Lung (tissue), 12 donors: Measurements from ENCODE around the gene C17orf107. TPM values are rescaled to one million over a fixed set of nuclear protein-coding genes. Genes with fewer than 3 reads are reported as not detected.

Experiments used
- ATAC-seq: fragments of 200-7000 bp; cut with Tn5 transposase; one replicate; pipeline ENCODE4 v1.9.1; 2020; ENCODE audit warnings: moderate number of reproducible peaks; ENCODE audit not compliant: insufficient read depth, low FRiP score
- DNase-seq, 3 donors: peaks; one replicate each; pipeline ENCODE4 v3.0.0-alpha.2; 2013 to 2017
- H3K27ac ChIP-seq, 2 donors: one replicate each; pipeline ENCODE4 v1.5.1; 2013; ENCODE audit warnings: mild to moderate bottlenecking in 2 of 2, moderate library complexity in 2 of 2, control low read depth in 1 of 2, inconsistent platforms in 1 of 2, low read depth in 1 of 2, low read length in 1 of 2
- H3K27me3 ChIP-seq, 3 donors: one replicate each; pipeline ENCODE4 v1.5.1; 2013; ENCODE audit warnings: low read length in 2 of 3; ENCODE audit not compliant: control insufficient read depth in 3 of 3, insufficient read depth in 3 of 3
- H3K36me3 ChIP-seq, 4 donors: one replicate each; pipeline ENCODE4 v1.5.1; 2013; ENCODE audit warnings: low read length in 4 of 4, mild to moderate bottlenecking in 1 of 4, moderate library complexity in 1 of 4; ENCODE audit not compliant: control insufficient read depth in 4 of 4, insufficient read depth in 4 of 4
- H3K4me1 ChIP-seq, 5 donors: one replicate each; pipeline ENCODE4 v1.5.1; 2013; ENCODE audit warnings: low read length in 5 of 5, mild to moderate bottlenecking in 2 of 5, moderate library complexity in 1 of 5; ENCODE audit not compliant: control insufficient read depth in 5 of 5, insufficient read depth in 5 of 5
- H3K4me3 ChIP-seq: one replicate; pipeline ENCODE4 v1.5.1; 2013; ENCODE audit warnings: mild to moderate bottlenecking, control low read depth, moderate library complexity
- H3K9ac ChIP-seq, 2 donors: one replicate each; pipeline ENCODE4 v1.5.1; 2013; ENCODE audit warnings: low read length in 2 of 2, control low read depth in 1 of 2; ENCODE audit not compliant: insufficient read depth in 1 of 2
- H3K9me3 ChIP-seq, 4 donors: one replicate each; pipeline ENCODE4 v1.5.1; 2013; ENCODE audit warnings: low read length in 3 of 4, mild to moderate bottlenecking in 1 of 4, moderate library complexity in 1 of 4; ENCODE audit not compliant: control insufficient read depth in 4 of 4, insufficient read depth in 3 of 4
- CTCF ChIP-seq: IDR thresholded peaks from 2 replicates; pipeline ENCODE4 v1.5.1; 2012; ENCODE audit warnings: mild to moderate bottlenecking; ENCODE audit errors: control extremely low read depth, extremely low read depth
- WGBS, 2 donors: extraction: QIAGEN DNeasy Blood & Tissue Kit; methylation state at CpG; one replicate each; pipeline ENCODE4 v1.1.7; 2013; 5-methylcytosine and 5-hydroxymethylcytosine counted together
- polyA plus RNA-seq, 2 donors: library from polyadenylated mRNA; stranded (reverse); fragments of 200-250 nt; gene quantifications; one replicate each; pipeline ENCODE4 v1.2.1, GENCODE V29; 2013
- total RNA-seq, 2 donors: library from RNA; depleted of rRNA in 1 of 2; stranded (reverse); fragments of >200 nt in 1 of 2; gene quantifications; one replicate each; pipeline ENCODE4 v1.2.1, GENCODE V29; 2014 to 2021
- donor health status: control.
- donor health status: control.
- donor health status: Bipolar disorder and iron deficiency.
- donor health status: healthy.
- donor health status: DM: yes; HTN: yes; CAD: no.

The C17orf107 gene
- total and polyA plus RNA-seq, 4 donors, result 1.3 to 4.5 (median 2.8) TPM

- H3K4me1 ChIP-seq, result peaks cover 4 to 34% (median 13%) of the 10 kb centered on the region in 5 donors
- H3K36me3 ChIP-seq, result peaks cover under 1 to 16% (median 12%) of the 10 kb centered on the region in 4 donors
- H3K4me3 ChIP-seq, result no peak overlapping the region
- DNase-seq (no peak), ATAC-seq (no peak)
- no peak overlapping the region for H3K27ac ChIP-seq
- H3K9me3 ChIP-seq, result no peaks in the 10 kb centered on the region
- H3K27me3 ChIP-seq, result no peaks in the 10 kb centered on the region
- WGBS, 2 donors, result 94 to 96% methylated on average over 16 of the region's 16 CpGs
- H3K9ac ChIP-seq, result no peak overlapping the region
- no peak for TF ChIP-seq CTCF
Measured at GRCh38 chr17:4937553-4937952, 38.2 kb downstream of the C17orf107 start.

- peaks cover 4 to 34% (median 13%) of the 10 kb centered on the region in 5 donors for H3K4me1 ChIP-seq
- no peaks in the 10 kb centered on the region for H3K9me3 ChIP-seq
- H3K9ac ChIP-seq, result no peak overlapping the region
- no peak for DNase-seq
- no peak for TF ChIP-seq CTCF
- H3K27me3 ChIP-seq, result no peaks in the 10 kb centered on the region
- peak overlapping the region in 1 of 2 donors; percentile 47 for H3K27ac ChIP-seq
- ATAC-seq, result no peak
- H3K4me3 ChIP-seq, result no peak overlapping the region
- H3K36me3 ChIP-seq, result peaks cover 5 to 20% (median 16%) of the 10 kb centered on the region in 4 donors
- 92 to 97% methylated on average over 11 of the region's 11 CpGs for WGBS, 2 donors
Measured at GRCh38 chr17:4938069-4938491, 38.7 kb downstream of the C17orf107 start.

GRCh38 chr17:4938688-4939545 is 39.6 kb downstream of the C17orf107 start:
- H3K4me1 ChIP-seq, result peaks cover 3 to 33% (median 13%) of the 10 kb centered on the region in 5 donors

More at GRCh38 chr17:4938688-4939545, 39.6 kb downstream of the C17orf107 start:
- peak overlapping the region; percentile 90 to 94 for H3K27ac ChIP-seq
- WGBS, 2 donors, result 54 to 68% methylated on average over 19 of the region's 19 CpGs
- H3K27me3 ChIP-seq, result no peaks in the 10 kb centered on the region
- DNase-seq, result no peak
- no peaks in the 10 kb centered on the region for H3K9me3 ChIP-seq
- TF ChIP-seq CTCF, result no peak
- H3K9ac ChIP-seq, result peak overlapping the region; percentile 65 to 80
- H3K36me3 ChIP-seq, result peaks cover 5 to 25% (median 20%) of the 10 kb centered on the region in 4 donors
- no peak for ATAC-seq
- H3K4me3 ChIP-seq, result peak overlapping the region; percentile 77
